Parathyroid adenoma (tissue), 2 donors: ENCODE measurements around the gene TNFRSF21.

ENCODE experiments used
- H2AFZ ChIP-seq: fragments of 300-600 bp; sonication (generic); one replicate; pipeline ENCODE4 v1.7.0; 2017; ENCODE audit warnings: antibody characterized with exemption, mild to moderate bottlenecking
- H3K27ac ChIP-seq: fragments of 300-600 bp; sonication (generic); one replicate; pipeline ENCODE4 v1.7.0; 2017
- H3K27me3 ChIP-seq: fragments of 300-600 bp; sonication (generic); one replicate; pipeline ENCODE4 v1.7.0; 2017; ENCODE audit warnings: low read length; ENCODE audit not compliant: control insufficient read depth, insufficient read depth
- H3K36me3 ChIP-seq: fragments of 300-600 bp; sonication (generic); one replicate; pipeline ENCODE4 v1.7.0; 2017; ENCODE audit warnings: low read length; ENCODE audit not compliant: control insufficient read depth, insufficient read depth
- H3K4me1 ChIP-seq: fragments of 300-600 bp; sonication (generic); one replicate; pipeline ENCODE4 v1.7.0; 2017; ENCODE audit warnings: control low read depth
- H3K4me2 ChIP-seq: fragments of 300-600 bp; sonication (generic); one replicate; pipeline ENCODE4 v1.7.0; 2017; ENCODE audit warnings: low read length
- H3K4me3 ChIP-seq: fragments of 300-600 bp; sonication (generic); one replicate; pipeline ENCODE4 v1.7.0; 2017; ENCODE audit warnings: low read depth, low read length
- H3K79me2 ChIP-seq: fragments of 300-600 bp; sonication (generic); one replicate; pipeline ENCODE4 v1.7.0; 2017; ENCODE audit warnings: control low read depth
- H3K9ac ChIP-seq: fragments of 300-600 bp; sonication (generic); one replicate; pipeline ENCODE4 v1.7.0; 2017; ENCODE audit warnings: mild to moderate bottlenecking
- H3K9me3 ChIP-seq: fragments of 300-600 bp; sonication (generic); one replicate; pipeline ENCODE4 v1.7.0; 2017; ENCODE audit warnings: low read length; ENCODE audit not compliant: control insufficient read depth
- TF ChIP-seq, protein P1 (sequence below): fragments of 300-600 bp; sonication (generic); IDR thresholded peaks from one replicate; pipeline ENCODE4 v1.7.0; 2017; ENCODE audit warnings: antibody characterized with exemption, mild to moderate bottlenecking
- donor health status: primary hyperparathyroidism.

TNFRSF21 gene

DNA sequence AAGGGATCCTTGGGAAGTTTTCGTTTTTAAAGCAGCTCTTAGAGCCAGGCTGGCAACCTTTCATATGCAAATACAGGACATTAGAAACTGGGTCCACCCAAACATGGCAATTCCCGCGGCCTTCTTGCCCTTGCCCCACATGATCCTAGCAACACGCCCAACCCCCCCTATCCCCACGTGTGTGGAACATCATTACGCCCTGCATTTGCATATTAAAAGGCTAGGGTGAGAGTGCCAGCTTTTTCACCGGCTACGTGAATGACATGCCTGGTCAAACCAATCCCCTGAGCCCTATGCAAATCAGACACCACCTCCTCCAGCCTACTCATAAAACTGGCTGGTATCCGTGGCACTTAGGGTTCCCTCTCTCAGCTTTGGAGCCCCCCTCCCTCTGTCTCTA is 88.1 kb downstream of the TNFRSF21 start:
- TF ChIP-seq, protein P1, sequence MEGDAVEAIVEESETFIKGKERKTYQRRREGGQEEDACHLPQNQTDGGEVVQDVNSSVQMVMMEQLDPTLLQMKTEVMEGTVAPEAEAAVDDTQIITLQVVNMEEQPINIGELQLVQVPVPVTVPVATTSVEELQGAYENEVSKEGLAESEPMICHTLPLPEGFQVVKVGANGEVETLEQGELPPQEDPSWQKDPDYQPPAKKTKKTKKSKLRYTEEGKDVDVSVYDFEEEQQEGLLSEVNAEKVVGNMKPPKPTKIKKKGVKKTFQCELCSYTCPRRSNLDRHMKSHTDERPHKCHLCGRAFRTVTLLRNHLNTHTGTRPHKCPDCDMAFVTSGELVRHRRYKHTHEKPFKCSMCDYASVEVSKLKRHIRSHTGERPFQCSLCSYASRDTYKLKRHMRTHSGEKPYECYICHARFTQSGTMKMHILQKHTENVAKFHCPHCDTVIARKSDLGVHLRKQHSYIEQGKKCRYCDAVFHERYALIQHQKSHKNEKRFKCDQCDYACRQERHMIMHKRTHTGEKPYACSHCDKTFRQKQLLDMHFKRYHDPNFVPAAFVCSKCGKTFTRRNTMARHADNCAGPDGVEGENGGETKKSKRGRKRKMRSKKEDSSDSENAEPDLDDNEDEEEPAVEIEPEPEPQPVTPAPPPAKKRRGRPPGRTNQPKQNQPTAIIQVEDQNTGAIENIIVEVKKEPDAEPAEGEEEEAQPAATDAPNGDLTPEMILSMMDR = no peak
- Histone ChIP-seq H3K4me1 (no peaks in the 10 kb centered on the region), H2AFZ (no peak overlapping the region), H3K4me2 (no peak overlapping the region), H3K36me3 (no peaks in the 10 kb centered on the region), H3K9ac (no peak overlapping the region), H3K27me3 (no peaks in the 10 kb centered on the region), H3K9me3 (no peaks in the 10 kb centered on the region), H3K79me2 (no peaks in the 10 kb centered on the region), H3K27ac (no peak overlapping the region), H3K4me3 (no peak overlapping the region)

DNA sequence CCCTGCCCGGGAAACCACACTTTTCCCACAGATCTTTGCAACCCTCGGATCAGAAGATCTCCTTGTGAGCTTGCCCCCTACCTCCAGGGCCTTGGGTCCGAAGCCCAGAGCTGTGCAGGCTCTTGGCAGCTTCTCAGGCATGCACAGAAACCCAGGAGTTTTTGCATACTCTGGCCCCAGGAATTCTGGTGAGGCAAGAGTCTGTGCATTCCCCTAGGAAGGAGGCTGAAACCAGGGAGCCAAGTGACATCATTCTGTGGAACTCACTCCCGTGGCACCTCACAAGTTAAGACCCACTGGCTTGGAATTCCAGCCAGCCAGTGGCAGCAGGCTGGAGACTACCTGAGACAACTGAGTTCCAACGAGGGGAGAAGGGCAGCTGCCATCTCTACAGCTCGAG is 100.1 kb downstream of the TNFRSF21 start:
- H3K27ac ChIP-seq = no peak overlapping the region

DNA sequence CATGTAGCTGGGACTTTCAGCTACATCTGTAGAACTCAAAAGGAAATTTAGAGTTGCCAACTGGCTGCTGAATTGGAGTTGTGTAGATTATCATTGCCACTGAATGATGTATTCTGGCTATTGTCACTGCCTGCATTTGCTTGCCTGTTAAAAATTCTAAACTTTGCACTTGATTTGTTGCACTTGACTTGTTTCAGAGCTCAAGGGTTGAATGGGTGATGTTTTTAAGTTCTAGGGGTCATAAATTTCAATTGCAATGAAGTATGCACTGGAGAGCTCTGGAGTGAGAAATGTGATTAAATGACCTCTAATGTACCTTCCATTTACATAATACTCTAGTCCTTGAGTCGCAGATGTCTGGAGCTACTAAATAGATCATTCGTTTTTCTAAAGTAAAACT is 102.4 kb downstream of the TNFRSF21 start:
- Histone ChIP-seq H2AFZ (no peak overlapping the region), H3K79me2 (no peaks in the 10 kb centered on the region), H3K27ac (no peak overlapping the region), H3K36me3 (no peaks in the 10 kb centered on the region), H3K9ac (no peak overlapping the region), H3K4me1 (no peaks in the 10 kb centered on the region), H3K4me3 (no peak overlapping the region), H3K9me3 (no peaks in the 10 kb centered on the region), H3K4me2 (no peak overlapping the region), H3K27me3 (no peaks in the 10 kb centered on the region)
- TF ChIP-seq, protein P1 = no peak

More for the DNA sequence above, 100.1 kb downstream of the TNFRSF21 start:
- TF ChIP-seq, protein P1 = no peak
- Histone ChIP-seq H3K4me1 (no peaks in the 10 kb centered on the region), H3K9me3 (no peaks in the 10 kb centered on the region), H3K9ac (no peak overlapping the region), H3K4me2 (no peak overlapping the region), H3K79me2 (no peaks in the 10 kb centered on the region), H3K4me3 (no peak overlapping the region), H2AFZ (no peak overlapping the region), H3K36me3 (no peaks in the 10 kb centered on the region), H3K27me3 (no peaks in the 10 kb centered on the region)

DNA sequence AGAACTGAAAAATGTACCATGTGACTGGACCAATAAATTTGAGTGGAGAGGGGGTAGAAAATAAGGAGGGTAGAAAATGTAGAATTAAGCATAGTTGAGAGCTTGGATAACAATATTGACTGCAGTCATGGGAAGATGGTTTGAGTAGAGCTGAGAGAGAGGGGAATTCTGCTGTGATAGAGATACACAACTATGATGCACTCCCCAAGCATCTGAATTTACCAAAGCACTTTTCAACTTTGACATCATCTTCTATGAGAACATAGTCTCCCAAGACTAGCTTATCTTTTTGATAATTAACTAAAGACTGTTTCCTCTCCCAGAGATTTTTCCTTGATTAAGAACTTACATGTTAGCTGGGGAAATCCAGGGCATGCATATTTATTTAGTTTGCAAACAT is 103.1 kb downstream of the TNFRSF21 start:
- Histone ChIP-seq H3K27me3 (no peaks in the 10 kb centered on the region), H3K36me3 (no peaks in the 10 kb centered on the region), H3K4me3 (no peak overlapping the region), H3K4me1 (no peaks in the 10 kb centered on the region), H2AFZ (no peak overlapping the region), H3K9ac (no peak overlapping the region), H3K4me2 (no peak overlapping the region), H3K9me3 (no peaks in the 10 kb centered on the region), H3K79me2 (no peaks in the 10 kb centered on the region), H3K27ac (no peak overlapping the region)
- TF ChIP-seq, protein P1 = no peak

DNA sequence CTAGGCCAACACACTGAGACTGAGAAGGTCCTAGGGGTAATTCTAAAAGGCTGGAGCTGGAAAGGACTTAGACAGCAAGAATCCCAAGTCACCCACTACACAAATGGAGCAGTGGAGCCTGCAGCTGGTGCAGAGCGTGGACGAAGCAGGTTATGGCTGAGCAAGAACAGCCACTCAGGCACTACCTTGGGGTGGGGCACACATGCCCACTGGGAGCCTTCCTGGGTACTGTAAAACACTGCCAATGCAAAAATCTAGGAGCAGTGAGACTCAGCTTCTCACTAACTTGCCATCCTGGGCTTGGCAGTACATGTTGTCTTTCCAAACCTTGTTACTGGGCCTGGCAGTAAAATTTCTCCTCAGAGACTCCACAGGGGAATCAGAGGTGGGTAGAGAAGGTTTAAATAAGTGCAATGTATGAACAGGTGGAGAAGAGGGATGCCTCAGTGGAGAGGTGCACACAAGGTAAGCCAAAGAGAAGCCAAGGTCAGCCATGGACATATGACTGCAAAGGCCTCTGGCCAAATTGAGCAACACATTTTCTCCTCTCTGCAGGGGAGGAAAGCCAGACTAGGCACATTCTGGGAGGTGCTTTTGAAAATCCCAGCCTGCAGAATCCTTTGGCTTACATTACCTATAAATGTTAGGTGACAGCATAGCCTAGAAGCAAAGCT is 105.6 kb downstream of the TNFRSF21 start:
- Histone ChIP-seq H3K79me2 (no peaks in the 10 kb centered on the region), H3K4me3 (no peak overlapping the region), H3K9me3 (no peaks in the 10 kb centered on the region), H3K4me1 (no peaks in the 10 kb centered on the region), H3K27ac (no peak overlapping the region), H2AFZ (no peak overlapping the region), H3K9ac (no peak overlapping the region), H3K36me3 (no peaks in the 10 kb centered on the region), H3K4me2 (no peak overlapping the region), H3K27me3 (no peaks in the 10 kb centered on the region)
- TF ChIP-seq, protein P1 = no peak
